Stimulated activated CD8-positive, alpha-beta memory T cell treated with anti-CD3 and anti-CD28 coated beads, Interleukin-7, amount 100 ng/mL, for 24 hours (primary cell): ENCODE measurements around the gene DAP.
"Not testable (repeated sequence)": the region's sequence is repeated elsewhere in the genome, so short reads cannot be mapped to it uniquely, and the experiment has no call there.

Experiments used
- DNase-seq: peaks from one replicate; pipeline ENCODE4 v3.0.0-alpha.2; 2020; ENCODE audit warnings: low read depth

Gene DAP

DNA sequence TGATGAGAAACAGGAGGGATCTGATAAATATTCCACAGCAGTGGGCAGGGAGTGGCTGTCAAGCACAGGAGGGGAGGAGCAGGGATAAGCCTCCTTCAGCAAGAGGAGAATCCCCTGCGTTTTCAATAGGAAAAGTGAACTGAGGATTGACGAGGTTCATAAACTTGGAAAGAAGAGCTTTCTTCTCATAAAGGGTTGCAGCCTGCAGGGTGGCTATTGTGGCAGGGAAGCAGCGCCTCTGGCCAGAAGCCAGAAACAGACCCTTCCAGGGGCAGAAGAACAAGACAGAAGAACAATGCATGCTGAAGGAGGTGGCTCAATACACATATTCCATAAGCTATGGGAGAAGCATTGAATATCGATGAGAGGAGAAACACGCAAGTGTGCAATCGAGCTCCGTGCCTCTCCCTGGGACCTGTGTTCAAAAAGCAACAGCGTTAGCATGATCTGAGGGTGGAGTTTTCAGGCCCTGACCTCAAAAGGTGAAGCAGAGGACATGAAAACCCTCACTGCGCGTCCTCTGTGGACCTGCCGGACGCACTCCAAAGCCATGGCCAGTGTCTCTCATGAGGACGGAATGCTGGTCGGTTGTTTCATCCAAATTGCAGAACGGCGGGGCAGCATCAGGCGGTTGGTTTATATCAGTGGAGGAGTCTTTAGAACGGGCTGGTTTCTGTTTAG lies 129.6 kb downstream of the DAP start:
- no peak for DNase-seq

DNA sequence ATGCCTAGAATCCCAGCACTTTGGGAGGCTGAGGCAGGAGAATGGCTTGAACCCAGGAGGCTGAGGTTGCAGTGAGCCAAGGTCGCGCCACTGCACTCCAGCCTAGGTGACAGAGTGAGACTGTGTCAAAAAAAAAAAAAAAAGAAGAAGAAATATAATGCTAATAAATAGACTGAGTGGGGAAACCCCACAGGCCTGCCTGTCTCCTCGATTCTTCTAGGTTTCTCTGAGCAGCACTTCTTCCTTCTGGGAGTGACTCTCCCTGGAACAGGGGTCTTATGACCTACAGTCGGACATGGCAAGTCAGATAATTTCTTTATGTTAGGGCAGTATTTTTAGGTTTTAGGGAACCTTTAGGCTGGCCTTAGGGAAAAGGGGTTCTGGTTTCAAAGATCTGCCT lies 130.3 kb downstream of the DAP start:
- not testable (repeated sequence) for DNase-seq

DNA sequence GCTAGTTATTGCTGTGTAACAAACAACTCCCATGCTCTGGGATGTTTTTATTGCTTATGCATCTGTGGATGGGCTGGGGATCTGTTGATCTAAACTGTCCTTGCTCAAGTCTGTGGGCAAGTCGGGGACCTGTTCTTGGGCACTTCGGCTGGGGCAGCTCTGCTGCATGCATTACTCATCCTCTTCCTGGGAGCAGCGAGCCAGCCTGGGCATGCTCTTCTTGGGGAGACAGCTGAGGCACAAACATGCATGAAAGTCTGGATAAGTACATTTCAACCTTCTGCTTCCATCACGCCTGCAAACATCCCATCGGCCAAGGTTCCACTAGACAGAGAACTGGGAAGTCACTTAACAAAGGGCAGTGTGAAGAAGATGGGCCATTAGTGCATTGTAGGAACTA lies 130.9 kb downstream of the DAP start:
- no peak for DNase-seq

DNA sequence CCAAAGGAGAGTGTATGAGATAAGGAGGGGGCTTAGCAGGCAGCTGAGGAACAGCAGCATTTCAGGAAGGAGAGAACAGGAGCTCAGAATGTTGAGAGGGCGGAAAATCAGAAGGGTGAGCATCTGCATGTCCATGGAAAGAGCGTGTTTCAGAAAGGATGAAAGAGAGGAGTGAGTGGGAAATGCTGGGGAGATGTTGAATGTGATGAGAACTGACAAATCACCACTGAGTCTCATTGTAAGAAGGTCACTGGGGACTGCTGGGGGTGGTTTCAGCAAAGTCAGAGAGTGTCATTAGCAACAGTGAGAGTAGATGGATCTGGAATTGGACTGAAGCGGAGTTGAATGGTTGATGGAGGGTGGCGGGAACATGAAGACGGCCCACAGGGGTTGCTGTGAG lies 131.4 kb downstream of the DAP start:
- DNase-seq: no peak
